Mammary epithelial cell (primary cell): ENCODE measurements around the gene RAVER1.

Experiments used
- CTCF ChIP-seq, 2 donors: IDR thresholded peaks in 1 of 2; conservative IDR thresholded peaks in 1 of 2; 2 replicates each; pipeline ENCODE4 v1.5.1; 2011 to 2012; ENCODE audit warnings: inconsistent platforms in 2 of 2, low read length in 2 of 2, mild to moderate bottlenecking in 2 of 2, control low read depth in 1 of 2, low read depth in 1 of 2; ENCODE audit not compliant: insufficient read depth in 1 of 2; ENCODE audit errors: extremely low read depth in 1 of 2
- EZH2 ChIP-seq: IDR thresholded peaks from 2 replicates; pipeline ENCODE4 v1.6.1; 2012; ENCODE audit warnings: low read length, inconsistent platforms, borderline replicate concordance

- TF ChIP-seq CTCF (conservative IDR thresholded peaks at IDR 0.05 in 1 of 2, IDR thresholded peaks at IDR 0.05 in 1 of 2; ENCODE audit: extremely low read depth in 1 of 2, insufficient read depth in 1 of 2, low read depth in 1 of 2, low read length in 2 of 2) (no peak), EZH2 (no peak)
These were observed 54.4 kb downstream of the RAVER1 start for GRCh38 chr19:10278935-10279334.
